ENCODE data around the gene CLCNKA.

Gene CLCNKA

DNA sequence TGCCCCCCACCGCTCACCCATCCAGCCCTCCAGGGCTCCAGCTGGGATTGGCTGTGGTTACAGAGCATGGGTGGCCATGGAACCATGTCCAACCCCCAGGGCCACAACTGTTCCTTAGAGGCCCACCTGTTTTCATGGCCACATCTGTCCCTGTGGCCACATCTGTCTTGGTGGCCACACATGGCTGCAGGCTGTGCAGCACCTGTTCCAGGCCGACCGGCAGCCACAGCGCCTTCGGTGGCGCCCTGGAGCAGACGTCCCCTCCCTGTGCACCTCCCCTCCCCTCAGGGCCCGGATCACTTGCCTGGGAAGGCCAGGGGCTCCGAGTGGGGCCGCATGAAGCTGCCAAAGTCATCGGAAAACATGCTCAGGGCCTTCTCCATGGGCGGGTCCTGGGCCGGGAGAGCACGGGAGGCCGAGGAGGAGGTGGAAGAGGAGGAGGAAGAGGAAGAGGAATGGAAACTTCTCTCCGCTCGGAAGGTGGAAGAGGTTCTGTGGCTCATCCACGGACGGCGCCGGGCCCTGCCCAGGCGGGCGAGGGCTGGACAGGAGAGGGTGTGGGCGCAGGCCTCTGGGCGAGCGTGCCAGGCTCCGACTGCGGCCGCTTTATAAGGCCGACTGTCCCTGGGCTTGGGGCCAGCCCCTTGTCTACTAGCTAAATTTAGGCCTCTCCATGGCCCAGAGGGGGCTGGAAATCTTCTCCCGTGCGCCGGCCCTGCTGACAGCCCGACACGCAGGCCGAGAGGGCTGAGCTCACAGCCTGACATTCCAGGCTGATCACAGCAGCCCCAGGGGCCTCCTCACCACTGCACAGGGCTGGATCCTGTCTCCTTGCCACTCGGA lies 4.2 kb upstream of the CLCNKA start, which contains the start of gene HSPB7:
Gene HSPB7, minus strand, starts transcription at position 583 of the 843 bp plus-strand sequence. Its CDS starts 80 bp downstream, at position 503.
- TF ChIP-seq FOXP2 (optimal IDR thresholded peaks at IDR 0.05; ENCODE audit: borderline replicate concordance, extremely low read depth, extremely low read length, insufficient read depth), result no peak

DNA sequence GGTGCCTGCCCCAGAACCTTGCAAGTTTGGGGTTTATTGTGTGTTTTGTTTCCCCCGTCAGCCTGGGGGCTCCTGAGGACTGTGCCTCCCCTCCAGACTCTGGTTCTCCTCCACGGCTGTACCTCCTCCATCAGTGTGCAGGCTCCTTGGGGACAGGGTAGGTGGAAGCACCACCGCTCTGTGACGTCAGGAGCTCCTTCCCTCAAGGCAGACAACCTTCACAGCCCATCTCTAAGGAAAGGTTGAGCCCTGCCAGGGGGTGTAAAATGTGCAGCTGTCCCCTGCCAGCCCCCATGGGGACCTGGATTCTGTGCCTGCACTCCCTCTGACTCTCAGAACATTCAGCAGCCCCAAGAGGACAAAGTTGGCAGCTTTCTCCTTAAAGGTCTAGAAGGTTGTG lies 3.5 kb upstream of the CLCNKA start:
- TF ChIP-seq, protein P1, sequence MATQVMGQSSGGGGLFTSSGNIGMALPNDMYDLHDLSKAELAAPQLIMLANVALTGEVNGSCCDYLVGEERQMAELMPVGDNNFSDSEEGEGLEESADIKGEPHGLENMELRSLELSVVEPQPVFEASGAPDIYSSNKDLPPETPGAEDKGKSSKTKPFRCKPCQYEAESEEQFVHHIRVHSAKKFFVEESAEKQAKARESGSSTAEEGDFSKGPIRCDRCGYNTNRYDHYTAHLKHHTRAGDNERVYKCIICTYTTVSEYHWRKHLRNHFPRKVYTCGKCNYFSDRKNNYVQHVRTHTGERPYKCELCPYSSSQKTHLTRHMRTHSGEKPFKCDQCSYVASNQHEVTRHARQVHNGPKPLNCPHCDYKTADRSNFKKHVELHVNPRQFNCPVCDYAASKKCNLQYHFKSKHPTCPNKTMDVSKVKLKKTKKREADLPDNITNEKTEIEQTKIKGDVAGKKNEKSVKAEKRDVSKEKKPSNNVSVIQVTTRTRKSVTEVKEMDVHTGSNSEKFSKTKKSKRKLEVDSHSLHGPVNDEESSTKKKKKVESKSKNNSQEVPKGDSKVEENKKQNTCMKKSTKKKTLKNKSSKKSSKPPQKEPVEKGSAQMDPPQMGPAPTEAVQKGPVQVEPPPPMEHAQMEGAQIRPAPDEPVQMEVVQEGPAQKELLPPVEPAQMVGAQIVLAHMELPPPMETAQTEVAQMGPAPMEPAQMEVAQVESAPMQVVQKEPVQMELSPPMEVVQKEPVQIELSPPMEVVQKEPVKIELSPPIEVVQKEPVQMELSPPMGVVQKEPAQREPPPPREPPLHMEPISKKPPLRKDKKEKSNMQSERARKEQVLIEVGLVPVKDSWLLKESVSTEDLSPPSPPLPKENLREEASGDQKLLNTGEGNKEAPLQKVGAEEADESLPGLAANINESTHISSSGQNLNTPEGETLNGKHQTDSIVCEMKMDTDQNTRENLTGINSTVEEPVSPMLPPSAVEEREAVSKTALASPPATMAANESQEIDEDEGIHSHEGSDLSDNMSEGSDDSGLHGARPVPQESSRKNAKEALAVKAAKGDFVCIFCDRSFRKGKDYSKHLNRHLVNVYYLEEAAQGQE (IDR thresholded peaks at IDR 0.05; ENCODE audit: insufficient read depth in 1 of 2, low read depth in 2 of 2, low read length in 2 of 2), result no peak
- TF ChIP-seq POLR2AphosphoS5 (IDR thresholded peaks at IDR 0.05; ENCODE audit: low read depth, low read length) (no peak), SIN3A (IDR thresholded peaks at IDR 0.05; ENCODE audit: borderline replicate concordance, insufficient read depth, low read length) (no peak), FOXP2 (optimal IDR thresholded peaks at IDR 0.05; ENCODE audit: borderline replicate concordance, extremely low read depth, extremely low read length, insufficient read depth) (no peak), TAF1 (IDR thresholded peaks at IDR 0.05; ENCODE audit: borderline replicate concordance, insufficient read depth, low read length) (no peak)

DNA sequence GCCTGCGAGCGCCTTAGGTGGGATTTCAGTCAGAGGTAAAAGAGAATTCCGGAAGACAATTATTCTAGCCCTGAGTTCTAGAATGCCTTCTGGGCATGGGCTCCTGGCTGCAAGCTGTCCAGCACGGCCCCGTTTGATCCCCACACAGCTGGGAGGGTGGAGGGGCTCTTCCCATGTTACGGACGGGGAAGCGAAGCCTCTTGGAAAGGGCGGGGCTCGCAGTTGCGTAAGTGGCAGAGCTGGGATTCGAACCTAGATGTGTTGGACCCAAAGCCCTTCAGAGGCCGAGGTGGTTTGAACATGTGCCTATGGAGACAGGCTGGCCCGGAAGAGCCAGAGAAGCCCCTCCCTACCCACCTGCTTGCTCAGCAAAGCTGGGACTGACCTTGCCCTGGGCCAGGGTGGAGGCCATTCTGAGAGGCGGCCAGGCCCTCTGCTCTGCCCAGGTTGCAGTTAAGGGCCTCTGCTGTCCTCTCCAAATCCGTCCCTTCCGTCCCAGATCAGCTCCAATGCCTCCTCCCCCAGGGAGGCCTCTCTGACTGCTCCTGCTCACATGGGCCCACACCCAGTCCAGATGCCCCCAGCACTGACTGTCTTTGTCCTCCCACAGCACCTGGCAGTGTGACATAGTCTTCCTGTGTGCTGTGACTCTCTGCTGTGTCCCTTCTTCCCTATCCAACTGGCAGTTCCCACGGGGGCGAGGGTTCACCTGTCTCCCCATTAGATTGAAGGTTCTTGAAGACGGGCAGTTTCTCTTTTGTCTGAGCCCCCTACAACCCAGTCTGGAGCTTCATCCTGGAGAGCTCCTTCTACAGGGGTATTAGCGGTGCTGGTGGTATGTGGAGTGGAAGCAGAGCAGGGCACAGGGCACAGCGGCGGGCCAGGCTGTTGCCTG lies 2.8 kb upstream of the CLCNKA start:
- no peak for TF ChIP-seq POLR2AphosphoS5 (IDR thresholded peaks at IDR 0.05; ENCODE audit: low read depth, low read length)
- TF ChIP-seq SIN3A (IDR thresholded peaks at IDR 0.05; ENCODE audit: borderline replicate concordance, insufficient read depth, low read length), result no peak
- no peak for TF ChIP-seq FOXP2 (optimal IDR thresholded peaks at IDR 0.05; ENCODE audit: borderline replicate concordance, extremely low read depth, extremely low read length, insufficient read depth)
- no peak for TF ChIP-seq TAF1 (IDR thresholded peaks at IDR 0.05; ENCODE audit: borderline replicate concordance, insufficient read depth, low read length)
- TF ChIP-seq, protein P1 (IDR thresholded peaks at IDR 0.05; ENCODE audit: insufficient read depth in 1 of 2, low read depth in 2 of 2, low read length in 2 of 2), result no peak

DNA sequence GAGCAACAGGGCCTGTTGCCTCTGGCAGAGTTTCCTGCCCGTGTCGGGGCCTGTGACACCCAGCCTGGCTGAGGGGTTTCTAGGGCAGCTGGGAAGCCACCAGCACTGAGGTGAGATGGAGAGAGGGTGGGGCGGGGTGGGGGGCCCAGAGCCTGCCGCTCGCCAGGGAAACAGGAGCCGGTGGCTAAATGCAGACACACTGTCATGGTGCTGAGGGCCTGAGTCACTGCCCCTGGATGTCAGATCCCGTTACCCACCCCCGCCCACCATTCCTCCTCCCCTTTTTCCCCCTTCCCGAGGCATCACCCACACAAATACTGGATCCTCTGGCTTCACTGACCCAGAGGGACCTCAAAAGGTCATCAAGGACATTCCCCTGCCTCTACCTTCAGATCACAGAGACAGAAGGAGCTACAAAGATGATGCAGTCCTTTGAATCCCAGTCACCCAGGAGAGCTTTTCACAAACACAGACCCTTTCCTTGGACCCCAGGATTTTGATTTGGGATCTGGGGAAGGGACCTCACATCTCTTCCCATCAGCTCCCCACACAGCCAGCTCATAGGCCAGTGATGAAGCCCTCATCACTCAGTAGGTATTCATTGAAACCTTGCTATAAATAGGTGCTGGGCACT lies 2.1 kb upstream of the CLCNKA start:
- no peak for TF ChIP-seq SIN3A (IDR thresholded peaks at IDR 0.05; ENCODE audit: borderline replicate concordance, insufficient read depth, low read length)
- TF ChIP-seq POLR2AphosphoS5 (IDR thresholded peaks at IDR 0.05; ENCODE audit: low read depth, low read length), result no peak

DNA sequence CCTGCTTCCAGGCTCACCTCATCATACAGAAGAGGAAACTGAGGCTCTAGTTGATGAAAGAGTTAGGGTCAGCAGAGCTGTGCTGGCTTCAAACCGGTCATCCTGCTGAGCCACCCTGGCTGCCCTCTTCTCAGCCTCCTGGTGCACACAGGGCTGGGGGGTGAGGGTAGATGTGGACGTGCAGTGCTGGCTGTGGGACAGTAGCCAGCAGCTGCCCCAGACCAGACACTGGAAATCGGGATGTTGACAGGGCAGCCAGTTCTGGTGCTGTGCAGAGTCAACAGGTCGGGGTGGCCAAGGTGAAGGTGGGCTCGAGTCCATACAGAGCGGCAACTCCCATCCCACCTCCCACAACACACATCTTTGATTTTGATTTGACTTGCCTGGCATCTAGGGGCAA lies 1.5 kb upstream of the CLCNKA start:
- no peak for TF ChIP-seq FOXP2 (optimal IDR thresholded peaks at IDR 0.05; ENCODE audit: borderline replicate concordance, extremely low read depth, extremely low read length, insufficient read depth)
- no peak for TF ChIP-seq SIN3A (IDR thresholded peaks at IDR 0.05; ENCODE audit: borderline replicate concordance, insufficient read depth, low read length)
- no peak for TF ChIP-seq TAF1 (IDR thresholded peaks at IDR 0.05; ENCODE audit: borderline replicate concordance, insufficient read depth, low read length)
- TF ChIP-seq, protein P1 (IDR thresholded peaks at IDR 0.05; ENCODE audit: insufficient read depth in 1 of 2, low read depth in 2 of 2, low read length in 2 of 2), result no peak
